ENCODE results near the gene RGL2. TPM values are rescaled to one million over a fixed set of nuclear protein-coding genes. Genes with fewer than 3 reads are reported as not detected.
"Not testable (repeated sequence)": the region's sequence is repeated elsewhere in the genome, so short reads cannot be mapped to it uniquely, and the experiment has no call there.

Gene RGL2, protein sequence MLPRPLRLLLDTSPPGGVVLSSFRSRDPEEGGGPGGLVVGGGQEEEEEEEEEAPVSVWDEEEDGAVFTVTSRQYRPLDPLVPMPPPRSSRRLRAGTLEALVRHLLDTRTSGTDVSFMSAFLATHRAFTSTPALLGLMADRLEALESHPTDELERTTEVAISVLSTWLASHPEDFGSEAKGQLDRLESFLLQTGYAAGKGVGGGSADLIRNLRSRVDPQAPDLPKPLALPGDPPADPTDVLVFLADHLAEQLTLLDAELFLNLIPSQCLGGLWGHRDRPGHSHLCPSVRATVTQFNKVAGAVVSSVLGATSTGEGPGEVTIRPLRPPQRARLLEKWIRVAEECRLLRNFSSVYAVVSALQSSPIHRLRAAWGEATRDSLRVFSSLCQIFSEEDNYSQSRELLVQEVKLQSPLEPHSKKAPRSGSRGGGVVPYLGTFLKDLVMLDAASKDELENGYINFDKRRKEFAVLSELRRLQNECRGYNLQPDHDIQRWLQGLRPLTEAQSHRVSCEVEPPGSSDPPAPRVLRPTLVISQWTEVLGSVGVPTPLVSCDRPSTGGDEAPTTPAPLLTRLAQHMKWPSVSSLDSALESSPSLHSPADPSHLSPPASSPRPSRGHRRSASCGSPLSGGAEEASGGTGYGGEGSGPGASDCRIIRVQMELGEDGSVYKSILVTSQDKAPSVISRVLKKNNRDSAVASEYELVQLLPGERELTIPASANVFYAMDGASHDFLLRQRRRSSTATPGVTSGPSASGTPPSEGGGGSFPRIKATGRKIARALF
- polyA plus RNA-seq (ENCODE audit: low read depth in 6 of 6), result 10 to 100 TPM; 15.5 to 39.0 (median 17.2) TPM

DNA sequence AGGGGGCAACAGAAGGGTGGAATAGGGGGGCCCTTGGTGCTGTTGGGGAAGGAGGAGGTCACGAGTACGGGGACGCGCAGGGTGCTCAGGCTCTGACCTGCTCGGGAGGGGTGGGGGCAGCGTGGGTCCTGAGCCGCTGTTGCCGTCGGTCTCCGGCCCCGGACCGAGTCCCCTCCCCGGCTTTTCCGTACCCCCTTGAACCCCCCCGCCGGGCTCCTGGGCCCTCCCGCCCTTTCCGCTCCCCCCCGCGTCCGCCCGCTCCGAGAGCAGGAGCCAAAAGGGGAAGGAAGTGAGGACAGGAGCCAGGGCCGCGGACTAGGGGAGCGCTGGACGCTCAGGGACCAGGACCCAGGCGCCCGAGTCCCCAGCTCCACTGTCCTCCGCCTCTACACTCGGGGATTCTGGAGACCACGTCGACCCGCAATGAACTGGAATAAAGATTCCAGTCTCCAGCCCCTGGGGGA lies at the start of gene RGL2:
Gene RGL2 (minus strand): TSS at position 170 of the 464 bp plus-strand sequence. CDS start 332 bp downstream, outside the sequence.
- Mint-ChIP-seq H3K4me1 (peaks cover 35 to 57% (median 53%) of the 10 kb centered on the region in 3 donors), H3K4me3 (peak within 1 kb of the TSS; percentile 95 to 100 (median 99)), H3K36me3 (peaks cover 0 to 19% of the 10 kb centered on the region in 2 donors), H3K27ac (peak within 1 kb of the TSS; percentile 99 to 100 (median 100)), H3K27me3 (no peaks in the 10 kb centered on the region), H3K9me3 (peaks cover 0 to 3% (median 0%) of the 10 kb centered on the region in 7 donors)
- ATAC-seq (ENCODE audit: low read depth in 2 of 2) (peak; percentile 27 to 37), DNase-seq (peak; percentile 66)

DNA sequence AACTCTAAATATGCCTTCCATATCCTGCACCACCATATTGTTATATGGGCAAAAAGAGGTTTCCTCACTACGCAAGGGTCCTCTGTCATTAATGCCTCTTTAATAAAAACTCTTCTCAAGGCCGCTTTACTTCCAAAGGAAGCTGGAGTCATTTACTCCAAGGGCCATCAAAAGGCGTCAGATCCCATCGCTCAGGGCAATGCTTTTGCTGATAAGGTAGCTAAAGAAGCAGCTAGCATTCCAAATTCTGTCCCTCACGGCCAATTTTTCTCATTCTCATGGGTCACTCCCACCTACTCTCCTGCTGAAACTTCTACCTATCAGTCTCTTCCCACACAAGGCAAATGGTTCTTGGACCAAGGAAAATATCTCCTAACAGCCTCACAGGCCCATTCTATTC lies 49.1 kb upstream of the RGL2 start:
- no peaks in the 10 kb centered on the region for H3K9me3 Mint-ChIP-seq

DNA sequence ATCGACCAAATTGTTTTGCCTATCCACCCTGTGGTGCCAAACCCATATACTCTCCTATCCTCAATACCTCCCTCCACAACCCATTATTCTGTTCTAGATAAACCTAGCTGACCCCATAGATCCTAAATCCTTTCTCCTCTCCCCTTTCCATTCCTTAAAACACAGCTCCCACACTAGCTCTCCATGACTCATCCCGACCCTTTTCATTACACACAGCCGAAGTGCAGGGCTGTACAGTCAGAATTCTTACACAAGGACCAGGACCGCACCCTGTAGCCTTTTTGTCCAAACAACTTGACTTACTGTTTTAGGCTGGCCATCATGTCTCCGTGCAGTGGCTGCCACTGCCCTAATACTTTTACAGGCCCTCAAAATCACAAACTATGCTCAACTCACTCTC lies 48.2 kb upstream of the RGL2 start:
- not testable (repeated sequence) for ATAC-seq (ENCODE audit: low read depth in 2 of 2); DNase-seq; H3K27me3 Mint-ChIP-seq; H3K36me3 Mint-ChIP-seq; H3K9me3 Mint-ChIP-seq
- Mint-ChIP-seq H3K4me1 (peaks cover 33 to 41% (median 34%) of the 10 kb centered on the region in 3 donors), H3K27ac (peak overlapping the region in 2 of 6 donors; percentile 38 to 50), H3K4me3 (peak overlapping the region in 3 of 8 donors; percentile 5 to 31 (median 29))

More for the DNA sequence above, 49.1 kb upstream of the RGL2 start:
- peak overlapping the region in 1 of 8 donors; percentile 32 for H3K4me3 Mint-ChIP-seq
- peaks cover 33 to 41% (median 34%) of the 10 kb centered on the region in 3 donors for H3K4me1 Mint-ChIP-seq
- peak overlapping the region in 3 of 6 donors; percentile 21 to 58 (median 30) for H3K27ac Mint-ChIP-seq
- no peaks in the 10 kb centered on the region for H3K36me3 Mint-ChIP-seq
- DNase-seq (no peak), ATAC-seq (ENCODE audit: low read depth in 2 of 2) (no peak)
- peaks cover 0 to 3% (median 0%) of the 10 kb centered on the region in 3 donors for H3K27me3 Mint-ChIP-seq

DNA sequence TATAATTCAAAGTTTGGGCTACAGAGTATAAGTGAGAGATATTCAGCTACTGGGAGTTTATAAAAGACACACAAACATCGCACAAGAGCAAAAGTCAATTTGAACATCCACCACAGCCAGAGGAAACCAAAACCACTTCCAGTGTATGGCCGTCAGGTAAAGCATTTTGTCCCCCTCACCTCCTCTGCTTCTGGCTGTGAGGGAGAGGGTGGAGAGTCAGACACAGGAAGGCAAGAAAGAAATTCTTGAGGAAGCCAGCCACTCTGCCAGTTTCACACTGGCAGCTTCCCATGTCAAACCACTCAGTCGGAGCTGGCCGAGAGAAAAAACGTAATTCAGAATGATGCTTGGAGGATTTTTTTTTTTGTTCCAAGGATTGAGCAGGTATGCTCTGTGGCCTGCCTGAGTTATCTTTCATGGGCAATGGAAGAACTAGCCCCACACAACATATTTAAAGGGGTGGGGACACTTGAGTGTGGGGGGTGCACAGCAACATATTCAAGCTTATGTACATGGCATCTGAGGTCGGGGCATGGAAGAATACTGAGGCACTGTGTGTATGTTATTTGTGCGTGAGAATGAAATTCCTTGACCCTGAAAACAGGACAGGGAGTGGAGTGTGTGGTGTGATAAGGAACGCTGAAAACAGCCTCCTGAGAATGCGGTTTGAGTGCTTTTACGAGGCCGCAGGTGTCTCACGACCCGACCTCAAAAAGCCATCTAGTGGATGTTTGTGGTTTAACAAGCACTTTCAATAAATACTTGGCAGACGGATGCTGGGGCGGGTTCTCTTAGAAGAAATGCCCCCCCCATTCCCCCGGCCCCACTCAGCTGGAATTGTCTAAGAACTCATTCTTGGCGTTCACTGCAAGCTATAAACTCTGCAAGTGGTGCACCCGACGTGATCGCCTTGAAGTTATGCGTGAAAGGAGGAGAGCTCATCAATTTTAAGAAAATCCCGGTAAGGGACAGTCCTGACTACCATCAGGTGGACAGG lies 46.3 kb upstream of the RGL2 start:
- no peaks in the 10 kb centered on the region for H3K9me3 Mint-ChIP-seq
- peak overlapping the region; percentile 65 to 99 (median 96) for H3K27ac Mint-ChIP-seq
- DNase-seq (peak; percentile 79), ATAC-seq (ENCODE audit: low read depth in 2 of 2) (peak; percentile 25 to 27)
- H3K36me3 Mint-ChIP-seq, result no peaks in the 10 kb centered on the region
- peaks cover 0 to 3% (median 0%) of the 10 kb centered on the region in 3 donors for H3K27me3 Mint-ChIP-seq
- H3K4me1 Mint-ChIP-seq, result peaks cover 38 to 50% (median 50%) of the 10 kb centered on the region in 3 donors
- peak overlapping the region; percentile 74 to 93 (median 84) for H3K4me3 Mint-ChIP-seq

DNA sequence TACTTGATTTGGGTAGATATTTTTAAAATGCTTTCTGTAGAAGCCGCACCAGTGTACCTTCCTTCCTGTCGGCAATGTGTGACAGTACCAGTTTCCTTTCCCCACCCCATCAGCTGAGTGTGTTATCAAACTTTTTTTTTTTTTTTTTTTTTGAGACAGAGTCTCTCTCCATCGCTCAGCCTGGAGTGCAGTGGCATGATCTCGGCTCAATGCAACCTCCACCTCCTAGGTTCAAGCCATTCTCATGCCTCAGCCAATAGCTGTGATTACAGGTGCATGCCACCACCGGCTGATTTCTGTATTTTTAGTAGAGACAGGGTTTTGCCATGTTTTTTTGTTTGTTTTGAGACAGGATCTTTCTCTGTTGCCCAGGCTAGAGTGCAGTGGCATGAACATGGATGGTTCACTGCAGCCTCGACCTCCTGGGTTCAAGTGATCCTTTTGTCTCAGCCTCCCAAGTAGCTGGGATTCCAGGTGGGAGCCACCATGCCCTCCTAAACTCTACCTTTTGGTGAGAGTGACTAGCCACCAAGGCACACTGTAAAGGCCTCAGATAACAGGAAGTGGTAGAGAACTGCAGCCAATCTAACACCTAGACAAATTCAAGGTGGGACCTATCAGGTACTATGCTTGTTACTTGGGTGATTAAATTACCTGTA lies 45.3 kb upstream of the RGL2 start:
- ATAC-seq (ENCODE audit: low read depth in 2 of 2) (peak; percentile 84 to 85), DNase-seq (peak; percentile 82)

DNA sequence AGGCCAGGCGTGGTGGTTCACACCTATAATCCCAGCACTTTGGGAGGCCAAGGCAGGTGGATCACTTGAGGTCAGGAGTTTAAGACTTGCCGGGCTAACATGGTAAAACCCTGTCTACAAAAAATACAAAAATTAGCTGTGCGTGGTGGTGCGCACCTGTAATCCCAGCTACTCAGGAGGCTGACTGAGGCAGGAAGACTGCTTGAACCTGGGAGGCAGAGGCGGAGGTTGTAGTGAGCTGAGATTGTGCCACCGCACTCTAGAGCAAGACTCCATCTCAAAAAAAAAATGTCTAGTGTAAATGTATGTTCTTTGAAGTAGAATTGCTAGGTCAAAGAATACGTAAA lies 44.8 kb upstream of the RGL2 start:
- H3K9me3 Mint-ChIP-seq; DNase-seq; ATAC-seq (ENCODE audit: low read depth in 2 of 2); H3K36me3 Mint-ChIP-seq; H3K27me3 Mint-ChIP-seq: not testable (repeated sequence)
- peak overlapping the region; percentile 93 to 99 (median 96) for H3K27ac Mint-ChIP-seq
- H3K4me3 Mint-ChIP-seq, result peak overlapping the region; percentile 74 to 93 (median 88)
- H3K4me1 Mint-ChIP-seq, result peaks cover 35 to 63% (median 63%) of the 10 kb centered on the region in 3 donors

More for the DNA sequence above, 45.3 kb upstream of the RGL2 start:
- H3K36me3 Mint-ChIP-seq, result no peaks in the 10 kb centered on the region
- peaks cover 0 to 3% (median 0%) of the 10 kb centered on the region in 3 donors for H3K27me3 Mint-ChIP-seq
- H3K4me3 Mint-ChIP-seq, result peak overlapping the region; percentile 74 to 93 (median 88)
- peak overlapping the region; percentile 93 to 99 (median 96) for H3K27ac Mint-ChIP-seq
- H3K4me1 Mint-ChIP-seq, result peaks cover 37 to 59% (median 58%) of the 10 kb centered on the region in 3 donors
- no peaks in the 10 kb centered on the region for H3K9me3 Mint-ChIP-seq

DNA sequence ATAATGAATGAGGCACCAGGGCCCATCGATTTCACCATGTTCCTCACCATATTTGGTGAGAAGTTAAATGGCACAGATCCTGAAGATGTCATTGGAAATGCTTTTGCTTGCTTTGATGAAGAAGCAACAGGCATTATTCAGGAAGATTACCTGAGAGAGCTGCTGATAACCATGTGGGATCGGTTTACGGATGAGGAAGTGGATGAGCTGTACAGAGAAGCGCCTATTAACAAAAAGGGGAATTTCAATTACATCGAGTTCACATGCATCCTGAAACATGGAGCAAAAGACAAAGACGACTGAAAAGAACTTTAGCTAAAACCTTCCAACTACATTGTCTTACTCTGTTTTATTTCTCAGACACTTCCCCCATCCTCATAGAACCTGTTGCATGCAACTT lies 40.5 kb upstream of the RGL2 start:
- peak overlapping the region in 1 of 6 donors; percentile 27 for H3K27ac Mint-ChIP-seq

DNA sequence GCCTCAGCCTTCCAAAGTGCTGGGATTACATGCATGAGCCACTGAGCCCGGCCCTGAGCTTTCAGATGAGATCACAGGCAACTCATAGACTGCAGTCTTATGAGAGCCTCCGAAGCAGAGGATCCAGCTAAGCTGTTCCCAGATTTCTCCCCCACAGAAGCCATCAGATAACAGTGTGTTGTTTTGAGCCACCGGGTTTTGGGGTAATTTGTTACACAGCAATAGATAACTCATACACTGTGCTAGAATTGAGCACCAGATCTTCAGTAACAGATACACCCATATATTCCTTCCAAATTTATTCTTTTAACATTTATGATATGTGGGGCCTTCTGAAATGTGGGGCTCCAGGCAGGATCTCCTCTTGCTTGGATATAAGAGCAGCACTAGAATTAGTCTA lies 37.8 kb upstream of the RGL2 start:
- Mint-ChIP-seq H3K27me3 (no peaks in the 10 kb centered on the region), H3K4me3 (no peak overlapping the region), H3K4me1 (peaks cover 18 to 65% (median 50%) of the 10 kb centered on the region in 3 donors), H3K27ac (no peak overlapping the region), H3K9me3 (no peaks in the 10 kb centered on the region), H3K36me3 (no peaks in the 10 kb centered on the region)
- DNase-seq (no peak), ATAC-seq (ENCODE audit: low read depth in 2 of 2) (no peak)

More for the DNA sequence above, 40.5 kb upstream of the RGL2 start:
- no peaks in the 10 kb centered on the region for H3K27me3 Mint-ChIP-seq
- H3K4me1 Mint-ChIP-seq, result peaks cover 23 to 57% (median 49%) of the 10 kb centered on the region in 3 donors
- no peaks in the 10 kb centered on the region for H3K36me3 Mint-ChIP-seq
- peak overlapping the region in 1 of 8 donors; percentile 23 for H3K4me3 Mint-ChIP-seq
- H3K9me3 Mint-ChIP-seq, result no peaks in the 10 kb centered on the region
- ATAC-seq (ENCODE audit: low read depth in 2 of 2) (no peak), DNase-seq (no peak)

DNA sequence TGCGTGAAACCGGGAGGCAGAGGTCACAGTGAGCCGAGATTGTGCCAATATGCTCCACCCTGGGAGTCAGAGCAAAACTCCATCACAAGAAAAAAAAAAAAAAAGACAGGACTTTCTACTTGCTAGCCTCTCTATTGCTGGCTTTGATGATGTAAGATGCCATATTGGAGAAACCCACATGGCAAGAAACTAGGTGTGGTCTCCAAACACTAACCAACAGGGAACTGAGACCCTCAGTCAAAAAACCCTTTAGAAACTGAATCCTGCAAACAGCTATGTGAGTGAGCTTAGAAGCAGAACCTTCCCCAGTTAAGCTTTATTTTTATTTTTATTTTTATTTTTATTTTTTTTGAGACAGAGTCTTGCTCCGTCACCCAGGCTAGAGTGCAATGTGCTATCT lies 37.2 kb upstream of the RGL2 start:
- H3K4me3 Mint-ChIP-seq, result peak overlapping the region in 1 of 8 donors; percentile 5

DNA sequence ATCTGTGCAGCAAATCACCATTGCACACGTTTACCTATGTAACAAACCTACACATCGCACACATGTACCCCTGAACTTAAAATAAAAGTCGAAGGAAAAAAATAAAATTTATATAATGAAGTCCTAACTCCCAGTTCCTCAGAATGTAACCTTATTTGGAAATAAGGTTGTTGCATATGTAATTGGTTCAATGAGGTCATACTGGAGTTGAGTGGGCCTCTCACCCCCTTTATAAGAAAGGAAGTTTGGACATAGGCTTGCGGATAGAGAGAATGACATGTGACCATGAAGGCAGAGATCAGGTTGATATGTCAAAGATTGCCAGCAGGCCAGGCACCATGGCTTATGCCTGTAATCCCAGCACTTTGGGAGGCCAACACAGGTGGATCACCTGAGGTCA lies 34.9 kb upstream of the RGL2 start:
- ATAC-seq (ENCODE audit: low read depth in 2 of 2) (no peak), DNase-seq (no peak)
- Mint-ChIP-seq H3K9me3 (no peaks in the 10 kb centered on the region), H3K4me1 (peaks cover 31 to 71% (median 57%) of the 10 kb centered on the region in 3 donors), H3K27ac (peak overlapping the region in 2 of 6 donors; percentile 36 to 42), H3K27me3 (no peaks in the 10 kb centered on the region), H3K36me3 (no peaks in the 10 kb centered on the region), H3K4me3 (peak overlapping the region in 3 of 8 donors; percentile 28 to 45 (median 41))

More for the DNA sequence above, 37.2 kb upstream of the RGL2 start:
- H3K4me1 Mint-ChIP-seq, result peaks cover 22 to 69% (median 56%) of the 10 kb centered on the region in 3 donors
- H3K27me3 Mint-ChIP-seq, result no peaks in the 10 kb centered on the region
- no peaks in the 10 kb centered on the region for H3K9me3 Mint-ChIP-seq
- H3K36me3 Mint-ChIP-seq, result no peaks in the 10 kb centered on the region
- DNase-seq (no peak), ATAC-seq (ENCODE audit: low read depth in 2 of 2) (peak; percentile 41 to 56)
- peak overlapping the region in 1 of 6 donors; percentile 60 for H3K27ac Mint-ChIP-seq

DNA sequence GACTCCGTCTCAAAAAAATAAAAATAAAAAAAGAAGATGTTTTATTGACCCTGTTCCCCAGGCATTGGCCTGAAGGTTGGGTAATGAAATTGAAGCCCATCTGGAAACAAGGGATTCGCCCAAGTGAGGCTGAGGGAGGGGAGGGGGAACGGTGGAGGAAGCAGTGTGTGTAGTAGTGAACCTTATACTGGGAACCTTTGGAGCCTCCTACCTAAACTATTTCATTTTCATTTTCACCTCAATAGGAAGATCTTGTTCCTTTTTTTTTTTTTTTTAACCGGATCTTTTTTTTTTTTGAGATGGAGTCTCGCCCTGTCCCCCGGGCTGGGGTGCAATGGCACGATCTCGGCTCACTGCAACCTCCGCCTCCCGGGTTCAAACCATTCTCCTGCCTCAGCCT lies 32.0 kb upstream of the RGL2 start:
- H3K4me1 Mint-ChIP-seq, result peaks cover 35 to 73% (median 62%) of the 10 kb centered on the region in 3 donors
- H3K27ac Mint-ChIP-seq, result peak overlapping the region in 4 of 6 donors; percentile 44 to 87 (median 74)
- no peaks in the 10 kb centered on the region for H3K27me3 Mint-ChIP-seq
- DNase-seq (peak; percentile 32), ATAC-seq (ENCODE audit: low read depth in 2 of 2) (peak; percentile 65 to 67)
- no peaks in the 10 kb centered on the region for H3K36me3 Mint-ChIP-seq
- H3K4me3 Mint-ChIP-seq, result peak overlapping the region in 7 of 8 donors; percentile 27 to 79 (median 49)
- H3K9me3 Mint-ChIP-seq, result no peaks in the 10 kb centered on the region

DNA sequence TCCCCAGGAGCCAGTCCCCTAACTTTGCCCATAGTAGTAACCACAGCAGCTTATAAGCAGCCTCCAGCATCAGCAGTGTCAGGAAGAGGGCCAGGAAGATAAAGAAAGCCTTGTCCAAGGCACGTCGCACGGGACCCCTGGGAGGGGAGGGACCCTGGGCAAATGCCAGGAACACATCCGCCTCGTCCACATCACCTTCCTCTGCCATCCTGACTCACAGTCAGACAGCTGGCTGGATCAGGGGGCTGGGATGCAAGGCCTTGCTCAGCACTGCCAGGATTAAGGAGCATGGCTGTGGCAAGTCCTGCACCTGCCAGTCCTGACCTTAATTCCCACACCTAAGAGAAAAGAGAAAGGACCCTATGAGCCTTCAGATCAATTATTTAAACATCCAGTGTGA lies 30.3 kb upstream of the RGL2 start:
- Mint-ChIP-seq H3K27ac (peak overlapping the region in 3 of 6 donors; percentile 42 to 86 (median 67)), H3K4me3 (no peak overlapping the region)

More for the DNA sequence above, 30.3 kb upstream of the RGL2 start:
- no peaks in the 10 kb centered on the region for H3K36me3 Mint-ChIP-seq
- peaks cover 30 to 67% (median 51%) of the 10 kb centered on the region in 3 donors for H3K4me1 Mint-ChIP-seq
- no peaks in the 10 kb centered on the region for H3K9me3 Mint-ChIP-seq
- ATAC-seq (ENCODE audit: low read depth in 2 of 2), result no peak
- H3K27me3 Mint-ChIP-seq, result no peaks in the 10 kb centered on the region
- no peak for DNase-seq

Measured in naive B cell (primary cell).